ENCODE measurements around the gene ZNF524.

DNA sequence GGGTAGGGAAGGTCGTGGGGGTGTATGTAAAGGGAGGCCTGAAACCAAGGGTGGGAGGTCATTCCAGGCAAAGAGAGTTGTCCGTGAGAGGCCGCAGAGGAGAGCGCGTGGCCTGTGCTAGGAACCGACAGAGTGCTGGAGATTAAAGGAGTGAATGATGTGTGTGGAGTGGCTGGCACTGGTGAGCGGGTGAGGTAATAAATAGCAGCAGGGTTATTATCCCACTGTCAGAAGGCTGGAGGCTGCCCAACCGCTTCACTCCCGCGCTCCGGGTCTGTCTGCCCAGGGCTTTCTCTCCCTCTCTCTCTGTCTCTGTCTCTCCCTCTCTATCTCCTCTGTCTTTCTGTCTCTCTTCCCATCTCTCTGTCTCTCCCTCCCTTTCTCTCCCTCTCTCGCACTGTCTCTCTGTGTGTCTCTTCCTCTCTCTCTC is 36.8 kb upstream of the ZNF524 start:
- TF ChIP-seq, protein P1, sequence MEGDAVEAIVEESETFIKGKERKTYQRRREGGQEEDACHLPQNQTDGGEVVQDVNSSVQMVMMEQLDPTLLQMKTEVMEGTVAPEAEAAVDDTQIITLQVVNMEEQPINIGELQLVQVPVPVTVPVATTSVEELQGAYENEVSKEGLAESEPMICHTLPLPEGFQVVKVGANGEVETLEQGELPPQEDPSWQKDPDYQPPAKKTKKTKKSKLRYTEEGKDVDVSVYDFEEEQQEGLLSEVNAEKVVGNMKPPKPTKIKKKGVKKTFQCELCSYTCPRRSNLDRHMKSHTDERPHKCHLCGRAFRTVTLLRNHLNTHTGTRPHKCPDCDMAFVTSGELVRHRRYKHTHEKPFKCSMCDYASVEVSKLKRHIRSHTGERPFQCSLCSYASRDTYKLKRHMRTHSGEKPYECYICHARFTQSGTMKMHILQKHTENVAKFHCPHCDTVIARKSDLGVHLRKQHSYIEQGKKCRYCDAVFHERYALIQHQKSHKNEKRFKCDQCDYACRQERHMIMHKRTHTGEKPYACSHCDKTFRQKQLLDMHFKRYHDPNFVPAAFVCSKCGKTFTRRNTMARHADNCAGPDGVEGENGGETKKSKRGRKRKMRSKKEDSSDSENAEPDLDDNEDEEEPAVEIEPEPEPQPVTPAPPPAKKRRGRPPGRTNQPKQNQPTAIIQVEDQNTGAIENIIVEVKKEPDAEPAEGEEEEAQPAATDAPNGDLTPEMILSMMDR (conservative IDR thresholded peaks at IDR 0.05 in 1 of 2, IDR thresholded peaks at IDR 0.05 in 1 of 2; ENCODE audit: low read depth in 1 of 2, low read length in 2 of 2), result no peak
- TF ChIP-seq EZH2 (IDR thresholded peaks at IDR 0.05; ENCODE audit: low read length, missing control alignments), result no peak

Measured in fibroblast of lung (primary cell).